Epithelial cell of prostate (primary cell): ENCODE data around the gene ACOXL.

Experiments
- DNase-seq: peaks from one replicate; pipeline ENCODE4 v3.0.0-alpha.2; 2011; ENCODE audit warnings: low read depth, low spot score
- H3K27ac ChIP-seq: fragments of 450-650 bp; 2 replicates; pipeline ENCODE4 v1.5.1; 2017; ENCODE audit warnings: mild to moderate bottlenecking

ACOXL gene

DNA sequence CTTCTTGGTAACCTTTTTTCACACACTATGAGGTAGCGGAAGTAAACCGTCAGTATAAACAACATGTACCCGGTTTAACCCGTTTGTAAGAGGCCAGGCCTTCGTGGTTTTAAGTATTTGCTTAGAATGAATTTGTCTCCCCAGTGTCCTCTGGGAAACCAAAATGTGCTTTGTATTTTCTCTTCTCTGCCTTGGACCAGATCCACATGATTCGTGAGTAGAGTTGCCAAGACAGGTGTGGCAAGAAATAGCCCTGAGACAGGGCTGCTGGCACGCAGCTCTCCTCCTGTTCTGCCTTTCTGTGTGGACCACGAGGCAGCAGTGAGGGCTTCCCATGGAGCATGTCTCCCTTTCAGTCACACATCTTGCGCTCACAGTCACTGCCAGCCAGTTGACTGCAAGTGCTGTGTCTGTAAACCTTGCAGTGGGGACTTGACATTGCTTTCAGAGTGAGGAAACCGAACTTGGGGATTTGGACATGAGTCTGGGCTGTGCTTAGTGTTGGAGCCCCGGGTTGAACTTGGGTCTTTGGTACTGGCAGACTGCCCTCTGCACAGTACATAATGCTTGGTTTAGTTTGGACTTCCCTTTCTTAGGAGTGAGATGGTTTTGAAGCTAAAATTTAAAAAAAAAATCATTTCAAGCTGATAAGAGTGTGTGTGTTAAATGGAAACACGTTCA, 407.4 kb downstream of the ACOXL start:
- peak; percentile 53 for DNase-seq
- H3K27ac ChIP-seq = peak overlapping the region; percentile 30

DNA sequence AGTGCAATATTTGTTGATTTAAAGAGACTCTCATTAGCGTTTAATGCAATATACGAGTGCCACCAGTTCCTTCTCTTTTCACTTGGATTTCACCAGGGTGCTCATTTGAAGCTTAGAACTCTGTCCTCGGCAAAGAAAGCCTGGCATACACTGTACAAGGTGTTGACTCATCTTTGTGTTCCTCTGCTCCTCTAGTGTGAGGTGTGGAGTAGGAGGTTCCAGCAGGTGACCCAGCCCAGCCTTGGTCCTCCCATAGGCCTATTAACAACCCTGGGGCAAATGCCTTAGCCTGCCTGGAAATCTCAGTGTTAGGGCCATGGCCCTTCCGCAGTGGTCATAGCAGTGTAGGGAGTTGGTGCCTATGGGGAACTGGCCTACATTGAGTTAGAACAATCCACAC, 408.4 kb downstream of the ACOXL start:
- H3K27ac ChIP-seq = no peak overlapping the region
- DNase-seq = no peak

- no peak overlapping the region for H3K27ac ChIP-seq
- DNase-seq = no peak
Measured at GRCh38 chr2:111142101-111142500, 409.7 kb downstream of the ACOXL start.

GRCh38 chr2:111143107-111143842, 410.9 kb downstream of the ACOXL start:
- DNase-seq = no peak
- H3K27ac ChIP-seq = no peak overlapping the region

- no peak for DNase-seq
- no peak overlapping the region for H3K27ac ChIP-seq
Measured at GRCh38 chr2:111143843-111144198, 411.4 kb downstream of the ACOXL start.

- no peak for DNase-seq
- no peak overlapping the region for H3K27ac ChIP-seq
Measured at GRCh38 chr2:111145103-111145760, 412.9 kb downstream of the ACOXL start.

DNA sequence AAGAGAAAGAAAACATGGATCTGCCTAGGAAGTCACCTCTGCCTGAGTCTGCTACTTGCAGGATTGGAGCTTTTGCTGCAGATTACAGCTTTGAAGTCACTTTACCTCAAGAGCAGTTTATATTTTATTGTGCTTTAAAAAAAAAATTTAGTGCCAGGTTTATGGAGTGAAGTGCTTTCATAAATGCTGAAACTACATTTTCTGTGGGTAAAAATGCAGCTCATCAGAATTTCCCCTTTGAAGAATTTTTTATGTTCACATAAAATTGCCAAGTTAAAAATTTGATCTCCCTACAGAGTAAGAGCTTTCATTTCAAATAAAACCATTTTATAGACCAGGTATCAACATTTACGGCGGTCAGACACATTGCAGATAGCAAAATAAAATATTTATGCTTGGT, 413.6 kb downstream of the ACOXL start:
- H3K27ac ChIP-seq = no peak overlapping the region
- no peak for DNase-seq

DNA sequence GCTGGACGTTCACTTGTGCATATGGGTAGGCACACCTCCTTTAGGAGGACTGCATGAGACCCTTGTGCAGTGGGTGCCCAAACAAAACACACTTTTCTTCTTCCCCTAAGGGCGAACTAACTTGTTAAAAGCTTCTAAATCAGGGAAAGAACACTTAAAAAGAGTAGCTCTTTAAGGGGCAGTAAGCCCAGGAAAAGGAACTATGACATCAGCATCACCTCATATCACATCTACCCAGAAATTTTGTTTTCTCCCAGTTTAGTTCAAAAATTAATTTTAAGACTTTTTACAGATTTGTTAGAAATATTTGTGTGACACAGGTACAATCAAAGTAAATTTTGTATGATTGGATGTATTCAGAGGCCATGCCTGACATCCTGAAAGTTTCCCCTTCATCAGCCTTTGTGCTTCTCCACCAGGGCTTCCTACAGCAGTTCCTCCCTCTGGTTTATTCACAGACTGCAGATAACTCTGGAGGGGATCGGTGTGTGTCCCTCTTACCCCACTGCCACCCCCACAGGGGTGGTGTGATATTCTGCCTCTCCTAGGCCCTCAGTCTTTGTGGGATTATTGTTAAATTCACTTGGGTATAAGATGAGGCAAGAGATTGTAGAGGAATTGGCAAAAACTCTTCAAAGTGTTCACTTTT, 416.0 kb downstream of the ACOXL start:
- no peak for DNase-seq

GRCh38 chr2:111148925-111149324, 416.6 kb downstream of the ACOXL start:
- no peak for DNase-seq
- H3K27ac ChIP-seq = no peak overlapping the region

More for the DNA sequence above, 416.0 kb downstream of the ACOXL start:
- H3K27ac ChIP-seq = no peak overlapping the region

DNA sequence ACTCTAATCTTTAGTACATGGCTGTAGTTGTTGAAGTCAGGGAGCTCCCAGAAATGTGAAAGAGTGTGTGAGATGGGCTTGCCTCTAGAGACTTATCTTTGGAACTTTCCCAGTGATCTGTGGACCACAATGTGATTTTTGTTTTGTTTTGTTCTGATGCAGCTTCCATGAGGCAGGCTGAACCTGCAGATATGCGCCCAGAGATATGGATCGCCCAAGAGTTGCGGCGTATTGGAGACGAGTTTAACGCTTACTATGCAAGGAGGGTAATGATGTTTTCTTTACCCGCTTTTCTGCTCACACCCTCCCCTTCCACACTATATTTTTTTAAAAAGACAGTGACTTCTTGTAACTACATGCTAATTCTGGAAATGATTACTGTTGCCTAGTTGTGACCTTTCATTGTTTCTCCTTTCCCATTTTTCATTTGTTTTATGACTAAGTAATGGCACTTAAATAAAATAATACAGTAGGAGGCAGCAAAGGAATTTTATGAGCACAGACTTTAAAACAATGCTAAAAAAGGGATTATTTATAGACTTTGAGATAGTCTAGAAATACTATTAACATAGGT, 417.6 kb downstream of the ACOXL start:
- H3K27ac ChIP-seq = no peak overlapping the region
- DNase-seq = no peak

DNA sequence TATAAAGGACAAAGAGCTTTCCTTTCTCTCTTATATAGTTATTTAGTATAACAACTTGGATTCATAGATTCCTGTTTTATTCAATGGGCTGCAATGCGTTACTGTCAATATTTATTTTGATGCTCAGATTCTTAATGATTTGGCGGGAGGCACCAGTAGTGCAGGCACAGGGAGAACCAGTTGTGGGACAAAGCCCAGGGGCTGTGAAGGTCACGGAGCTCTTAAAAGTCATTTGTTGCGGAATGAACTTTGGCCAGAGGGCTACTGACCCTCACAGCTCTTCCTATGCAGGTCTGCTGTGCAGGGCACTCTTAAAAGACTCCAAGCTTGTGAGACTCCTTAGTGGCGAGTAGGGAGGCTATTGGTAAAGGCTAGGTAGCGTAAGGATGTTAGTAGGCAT, 422.4 kb downstream of the ACOXL start:
- no peak for DNase-seq
- H3K27ac ChIP-seq = peak overlapping the region; percentile 75

GRCh38 chr2:111155610-111156009, 423.2 kb downstream of the ACOXL start:
- peak overlapping the region; percentile 75 for H3K27ac ChIP-seq
- peak; percentile 59 for DNase-seq

DNA sequence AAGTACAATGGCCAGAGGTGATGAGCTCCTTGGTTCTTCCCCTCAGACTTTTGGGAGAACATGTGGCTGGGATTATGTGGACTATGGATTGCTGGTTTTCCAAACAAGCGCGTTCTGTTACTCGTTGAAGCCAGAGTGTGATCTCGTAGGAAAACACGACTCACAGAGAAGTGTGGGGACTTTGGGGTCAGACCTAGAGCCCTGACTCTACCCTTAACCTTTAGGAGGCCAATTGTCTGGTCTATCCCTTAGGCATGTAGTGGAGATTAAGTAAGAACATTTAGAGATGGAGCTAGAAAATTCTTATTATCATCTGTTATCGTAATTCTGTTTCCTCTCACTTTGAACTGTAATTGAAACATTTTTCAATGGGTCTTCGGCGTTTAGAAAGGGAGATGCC, 424.2 kb downstream of the ACOXL start:
- H3K27ac ChIP-seq = peak overlapping the region; percentile 75
- DNase-seq = no peak

DNA sequence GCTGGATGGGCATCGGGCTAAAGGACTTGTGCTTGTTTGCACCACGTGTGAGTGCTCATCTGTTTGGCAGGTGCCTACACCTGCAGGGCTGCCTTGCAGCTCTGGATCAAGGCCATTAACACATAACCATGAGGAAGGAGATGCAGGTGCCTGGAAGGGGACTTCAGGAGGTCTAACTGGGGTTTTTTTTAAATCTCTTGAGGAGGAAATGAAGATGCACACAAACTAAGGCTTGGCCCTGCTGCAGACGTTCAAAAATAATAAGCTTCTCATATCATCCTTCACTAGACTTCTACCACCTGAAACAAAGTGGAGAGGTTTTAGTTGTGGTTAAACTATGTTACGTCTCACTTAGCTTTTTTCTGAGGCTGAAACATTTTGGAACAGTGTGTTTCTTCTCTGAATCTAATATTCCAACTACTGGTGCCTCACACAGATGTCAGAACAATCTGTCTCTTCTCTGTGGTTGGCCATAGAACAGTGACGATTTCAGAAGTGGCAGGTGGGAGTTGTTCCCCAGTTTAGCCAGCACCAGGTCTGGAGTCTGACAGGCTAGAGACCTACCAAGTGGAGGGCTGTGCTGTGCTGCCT, 424.8 kb downstream of the ACOXL start:
- no peak overlapping the region for H3K27ac ChIP-seq

GRCh38 chr2:111157798-111158197, 425.4 kb downstream of the ACOXL start:
- DNase-seq = no peak
- H3K27ac ChIP-seq = no peak overlapping the region

More for the DNA sequence above, 424.8 kb downstream of the ACOXL start:
- no peak for DNase-seq

DNA sequence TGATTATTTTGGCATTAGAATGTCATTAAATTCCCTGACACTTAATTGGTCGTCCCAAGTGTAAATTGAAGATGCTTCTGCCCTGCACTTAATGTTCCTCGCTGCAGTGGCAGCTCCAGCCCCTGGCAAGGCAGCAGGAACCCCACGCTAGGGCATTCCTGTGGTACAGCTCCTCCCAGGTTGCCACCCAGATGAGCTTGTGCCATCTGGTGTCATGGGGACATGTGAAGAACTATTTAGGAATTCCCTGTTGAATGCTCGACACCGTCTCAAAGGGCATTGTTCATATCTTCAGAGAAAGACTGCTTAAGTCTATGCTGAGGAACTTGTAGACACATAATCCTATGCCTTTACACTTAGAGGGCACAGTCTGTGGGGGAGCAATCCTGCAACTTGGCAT, 427.3 kb downstream of the ACOXL start:
- no peak for DNase-seq
- H3K27ac ChIP-seq = no peak overlapping the region

DNA sequence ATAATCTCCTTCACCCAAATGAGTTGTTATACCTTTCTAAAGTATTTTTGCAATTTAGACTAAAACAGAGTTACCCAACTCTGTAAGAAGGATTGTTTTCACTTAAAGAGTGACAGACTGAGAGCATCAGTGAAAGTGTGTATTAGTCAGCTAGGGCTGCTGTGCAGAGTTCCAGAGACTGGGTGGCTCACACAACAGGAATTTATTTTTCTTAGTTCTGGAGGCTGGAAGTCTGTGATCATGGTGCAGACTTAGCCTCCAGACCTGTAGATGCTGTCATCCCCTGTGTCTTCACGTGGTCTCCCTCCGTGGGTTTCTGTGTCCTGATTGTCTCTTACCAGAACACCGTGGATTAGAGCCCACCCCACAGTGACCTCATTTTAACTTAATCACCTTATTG, 428.4 kb downstream of the ACOXL start:
- peak; percentile 45 for DNase-seq
- H3K27ac ChIP-seq = no peak overlapping the region

DNA sequence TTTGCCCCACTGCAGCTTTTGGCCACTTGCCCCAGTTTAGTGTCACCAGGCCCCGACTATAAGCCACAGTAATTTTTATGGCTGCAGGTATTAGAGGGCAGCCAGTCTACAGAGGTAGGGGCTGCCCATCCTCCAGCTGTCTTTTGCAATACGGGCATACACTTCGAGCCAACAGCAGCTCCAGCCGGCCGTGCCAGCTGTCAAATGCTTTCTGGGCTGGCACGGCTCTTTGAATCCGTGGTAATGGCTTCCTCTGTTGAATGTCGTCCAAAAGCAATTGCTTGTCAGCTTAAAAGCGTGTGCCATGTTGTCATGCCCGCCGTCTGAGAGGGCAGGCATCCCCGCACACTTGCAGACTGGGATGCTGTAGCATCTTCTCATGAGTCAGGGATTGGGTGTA, 429.6 kb downstream of the ACOXL start:
- DNase-seq = no peak
- H3K27ac ChIP-seq = no peak overlapping the region

- H3K27ac ChIP-seq = no peak overlapping the region
- no peak for DNase-seq
Measured at GRCh38 chr2:111162718-111163331, 430.5 kb downstream of the ACOXL start.

- no peak for DNase-seq
Measured at GRCh38 chr2:111164078-111164477, 431.7 kb downstream of the ACOXL start.

More at GRCh38 chr2:111164078-111164477, 431.7 kb downstream of the ACOXL start:
- H3K27ac ChIP-seq = no peak overlapping the region
